Body of pancreas (tissue), 4 donors: ENCODE data around the gene SPTBN1. TPM values are rescaled to one million over a fixed set of nuclear protein-coding genes. Genes with fewer than 3 reads are reported as not detected.

Experiments
- ATAC-seq: fragments of 150-250 bp; one replicate; pipeline ENCODE4 v1.9.1; 2016
- DNase-seq, 4 donors: peaks; one replicate each; pipeline ENCODE4 v3.0.0-alpha.2; 2019
- H3K27ac ChIP-seq, 4 donors: fragments of 200-600 bp; sonication (generic); 1 replicate in 3 of 4; 2 replicates in 1 of 4; pipeline versions ENCODE4 v1.5.1 to v1.6.1; 2016 to 2019; ENCODE audit warnings: mild to moderate bottlenecking in 1 of 4, mixed read lengths in 1 of 4, moderate library complexity in 1 of 4
- H3K27me3 ChIP-seq, 2 donors: fragments of 200-600 bp; sonication (generic); one replicate each; pipeline ENCODE4 v1.6.0; 2016; ENCODE audit warnings: mild to moderate bottlenecking in 1 of 2
- H3K36me3 ChIP-seq, 2 donors: fragments of 200-600 bp; sonication (generic); replicated peaks in 1 of 2; 2 replicates each; pipeline ENCODE4 v1.5.1; 2016; ENCODE audit warnings: low read depth in 2 of 2; ENCODE audit not compliant: insufficient read depth in 1 of 2
- H3K4me1 ChIP-seq: fragments of 200-600 bp; sonication (generic); one replicate; pipeline ENCODE4 v1.6.0; 2016
- H3K4me3 ChIP-seq, 2 donors: fragments of 200-600 bp; sonication (generic); 1 replicate in 1 of 2; 2 replicates in 1 of 2; pipeline ENCODE4 v1.5.1; 2016 to 2019
- H3K9me3 ChIP-seq, 3 donors: fragments of 200-600 bp; sonication (generic); 1 replicate in 2 of 3; 2 replicates in 1 of 3; pipeline ENCODE4 v1.5.1; 2016
- POLR2A ChIP-seq, 3 donors: fragments of 450-650 bp; IDR thresholded peaks; one replicate each; pipeline ENCODE4 v1.6.1; 2016; ENCODE audit warnings: antibody characterized with exemption in 3 of 3, mild to moderate bottlenecking in 2 of 3
- WGBS, 2 donors: methylation state at CpG; one replicate each; pipeline ENCODE4 v1.1.5; 2017; 5-methylcytosine and 5-hydroxymethylcytosine counted together
- intact Hi-C: fragments of 100-400 bp; cut with DNase I; formaldehyde crosslinking; loops from one replicate; pipeline ENCODE4 v1.15.1; 2023
- total RNA-seq, 2 donors: library from RNA; depleted of rRNA; stranded (reverse); fragments of >200 nt; gene quantifications; one replicate each; pipeline ENCODE4 v1.1.0, GENCODE V29; 2016
- TF ChIP-seq, protein P1 (sequence below), 7 experiments: fragments of 450-650 bp in 4 of 7; fragments of 200-600 bp in 3 of 7; sonication (generic) in 3 of 7; IDR thresholded peaks; one replicate each; pipeline ENCODE4 v1.5.1; 2016 to 2019; ENCODE audit warnings: antibody characterized with exemption in 7 of 7

SPTBN1 gene
- total RNA-seq, 2 donors from 2014 or later: 186 to 195 TPM

DNA sequence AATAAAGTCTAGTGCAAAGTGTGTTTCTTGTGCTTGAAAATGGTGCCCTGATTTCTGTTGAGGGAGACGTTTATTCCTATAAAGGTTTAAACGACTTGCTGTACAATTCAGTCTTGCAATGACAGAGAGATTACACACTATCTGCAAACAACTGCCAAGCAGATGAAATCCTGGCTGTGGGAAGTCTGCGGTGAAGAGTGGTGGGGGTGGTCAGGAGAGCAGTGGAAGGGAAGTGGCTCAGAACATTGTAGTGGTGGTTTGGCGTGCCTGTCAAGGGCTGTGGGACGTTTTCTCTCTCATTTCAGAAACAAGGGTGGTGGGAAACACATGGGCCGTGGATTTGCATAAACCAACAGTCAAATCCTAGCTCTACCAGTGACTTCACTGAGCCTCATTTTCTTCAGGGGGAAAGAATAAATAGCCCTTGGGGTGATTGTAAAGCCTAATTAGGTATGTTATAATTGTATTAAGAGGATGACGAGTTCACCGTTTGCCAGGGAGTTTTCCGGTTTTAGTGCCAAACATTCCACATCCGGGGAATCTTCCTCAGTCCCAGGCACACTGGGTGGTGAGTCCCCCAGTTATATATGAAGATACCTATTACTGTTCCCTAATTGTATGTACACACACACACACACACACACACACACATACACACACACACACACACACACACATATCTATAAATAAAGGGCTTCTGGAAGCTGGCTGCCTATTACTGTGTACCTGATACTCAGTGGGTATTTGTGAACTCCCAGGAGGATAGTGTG is 115.0 kb downstream of the SPTBN1 start:
- DNase-seq (peak in 2 of 4 donors; percentile 47 to 62), ATAC-seq (peak; percentile 8)
- Histone ChIP-seq H3K27ac (peak overlapping the region; percentile 82 to 97 (median 88)), H3K27me3 (no peaks in the 10 kb centered on the region), H3K36me3 (no peaks in the 10 kb centered on the region), H3K4me3 (no peak overlapping the region), H3K4me1 (peaks cover 95% of the 10 kb centered on the region), H3K9me3 (no peaks in the 10 kb centered on the region)
- TF ChIP-seq, protein P1, sequence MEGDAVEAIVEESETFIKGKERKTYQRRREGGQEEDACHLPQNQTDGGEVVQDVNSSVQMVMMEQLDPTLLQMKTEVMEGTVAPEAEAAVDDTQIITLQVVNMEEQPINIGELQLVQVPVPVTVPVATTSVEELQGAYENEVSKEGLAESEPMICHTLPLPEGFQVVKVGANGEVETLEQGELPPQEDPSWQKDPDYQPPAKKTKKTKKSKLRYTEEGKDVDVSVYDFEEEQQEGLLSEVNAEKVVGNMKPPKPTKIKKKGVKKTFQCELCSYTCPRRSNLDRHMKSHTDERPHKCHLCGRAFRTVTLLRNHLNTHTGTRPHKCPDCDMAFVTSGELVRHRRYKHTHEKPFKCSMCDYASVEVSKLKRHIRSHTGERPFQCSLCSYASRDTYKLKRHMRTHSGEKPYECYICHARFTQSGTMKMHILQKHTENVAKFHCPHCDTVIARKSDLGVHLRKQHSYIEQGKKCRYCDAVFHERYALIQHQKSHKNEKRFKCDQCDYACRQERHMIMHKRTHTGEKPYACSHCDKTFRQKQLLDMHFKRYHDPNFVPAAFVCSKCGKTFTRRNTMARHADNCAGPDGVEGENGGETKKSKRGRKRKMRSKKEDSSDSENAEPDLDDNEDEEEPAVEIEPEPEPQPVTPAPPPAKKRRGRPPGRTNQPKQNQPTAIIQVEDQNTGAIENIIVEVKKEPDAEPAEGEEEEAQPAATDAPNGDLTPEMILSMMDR (IDR thresholded peaks at IDR 0.05): no peak
- TF ChIP-seq POLR2A (IDR thresholded peaks at IDR 0.05): no peak
- intact Hi-C loops: no loop called here
- WGBS, 2 donors: 13 to 14% methylated on average over 10 of the region's 10 CpGs

DNA sequence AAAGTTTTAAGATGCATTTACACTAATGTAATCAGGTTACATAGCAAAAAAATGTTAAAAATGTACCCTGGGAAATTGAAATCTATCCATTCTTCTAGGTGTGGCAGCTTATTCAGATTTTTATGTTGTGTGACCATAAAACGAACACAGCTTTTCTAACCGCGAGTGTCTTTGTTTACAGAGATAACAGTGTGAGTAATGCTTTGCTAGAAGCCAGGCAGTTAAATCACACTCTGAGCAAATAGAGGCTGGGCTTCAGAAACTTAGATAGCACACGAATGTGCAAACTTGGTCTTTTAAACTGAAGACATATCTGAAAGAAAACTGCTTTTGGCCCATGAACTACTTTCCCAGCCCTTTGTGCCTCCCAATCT is 116.1 kb downstream of the SPTBN1 start:
- peak overlapping the region; percentile 82 to 97 (median 88) for H3K27ac ChIP-seq
- 1 to 4% methylated on average over 4 of the region's 4 CpGs for WGBS, 2 donors

DNA sequence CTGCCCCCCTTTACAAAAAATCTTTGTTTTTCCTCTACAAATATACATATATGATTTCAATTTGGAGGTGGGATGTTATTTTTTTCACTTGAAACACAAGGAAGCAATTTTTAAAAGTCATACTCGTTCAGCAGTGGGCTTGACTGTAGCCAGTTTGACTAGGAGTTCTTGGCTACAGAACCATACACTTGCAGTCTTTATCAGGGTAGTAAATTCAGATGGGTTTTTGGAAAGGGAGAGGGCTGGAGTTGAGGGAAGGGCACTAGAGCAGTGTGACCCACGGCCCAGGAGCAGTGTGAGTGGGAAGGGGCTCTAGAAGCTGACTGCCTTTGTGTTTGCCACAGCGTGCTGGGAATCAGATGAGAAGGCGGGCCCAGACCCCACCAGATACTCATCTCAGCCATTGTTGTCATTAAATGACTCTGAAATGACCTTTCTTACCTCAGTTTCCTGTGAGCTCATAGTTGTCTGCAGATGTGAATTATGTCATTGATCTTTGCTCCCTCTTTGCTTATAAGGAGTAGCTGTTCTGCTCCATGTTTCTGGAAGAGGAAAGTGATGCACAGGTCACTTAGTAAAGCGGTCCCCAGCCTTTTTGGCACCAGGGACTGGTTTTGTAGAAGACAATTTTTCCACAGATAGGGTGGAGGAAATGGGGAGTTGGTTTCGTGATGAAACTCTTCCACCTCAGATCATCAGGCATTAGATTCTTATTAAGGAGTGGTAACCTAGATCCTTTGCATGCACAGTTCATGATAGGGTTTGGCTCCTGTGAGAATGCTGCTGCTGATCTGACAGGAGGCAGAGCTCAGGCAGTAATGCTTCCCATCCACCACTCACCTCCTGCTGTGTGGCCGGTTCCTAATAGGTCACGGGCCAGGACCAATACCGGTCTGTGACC is 116.8 kb downstream of the SPTBN1 start:
- H3K4me3 ChIP-seq: no peak overlapping the region
- DNase-seq (no peak), ATAC-seq (peak; percentile 48)
- H3K27me3 ChIP-seq: no peaks in the 10 kb centered on the region
- peak overlapping the region; percentile 82 to 97 (median 88) for H3K27ac ChIP-seq
- no peaks in the 10 kb centered on the region for H3K9me3 ChIP-seq
- peaks cover 100% of the 10 kb centered on the region for H3K4me1 ChIP-seq
- H3K36me3 ChIP-seq: no peaks in the 10 kb centered on the region
- TF ChIP-seq, protein P1 (IDR thresholded peaks at IDR 0.05): no peak
- TF ChIP-seq POLR2A (IDR thresholded peaks at IDR 0.05): no peak
- 49 to 58% methylated on average over 9 of the region's 9 CpGs for WGBS, 2 donors
- intact Hi-C loops: no loop called here

More for the DNA sequence above, 116.1 kb downstream of the SPTBN1 start:
- H3K4me1 ChIP-seq: peaks cover 96% of the 10 kb centered on the region
- no peaks in the 10 kb centered on the region for H3K9me3 ChIP-seq
- ATAC-seq: peak; percentile 71
- H3K4me3 ChIP-seq: no peak overlapping the region
- peak in 2 of 4 donors; percentile 37 to 38 for DNase-seq
- H3K36me3 ChIP-seq: no peaks in the 10 kb centered on the region
- TF ChIP-seq, protein P1 (IDR thresholded peaks at IDR 0.05): no peak
- TF ChIP-seq POLR2A (IDR thresholded peaks at IDR 0.05): no peak
- no peaks in the 10 kb centered on the region for H3K27me3 ChIP-seq
- intact Hi-C loops: no loop called here

DNA sequence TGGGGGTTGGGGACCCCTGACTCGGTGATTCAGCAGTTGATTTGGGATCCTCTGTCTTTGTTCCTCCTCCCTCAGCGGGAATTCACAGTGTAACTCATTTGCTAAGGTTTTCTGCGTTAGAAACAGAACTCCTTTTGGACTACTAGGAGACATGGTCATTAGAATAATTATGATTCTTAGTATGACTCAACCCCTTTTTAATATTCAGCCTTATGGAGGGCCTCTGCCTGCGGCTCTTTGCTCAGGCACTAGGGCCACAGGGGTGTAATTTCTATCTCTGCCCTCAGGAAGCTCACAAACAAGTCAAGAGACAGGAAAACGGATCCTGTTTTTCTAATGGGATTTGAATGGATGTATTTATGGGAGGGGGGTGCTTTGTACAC is 117.4 kb downstream of the SPTBN1 start:
- no peak overlapping the region for H3K4me3 ChIP-seq
- DNase-seq: no peak
- H3K27me3 ChIP-seq: no peaks in the 10 kb centered on the region
- no peak for TF ChIP-seq POLR2A (IDR thresholded peaks at IDR 0.05)
- TF ChIP-seq, protein P1 (IDR thresholded peaks at IDR 0.05): no peak
- H3K4me1 ChIP-seq: peaks cover 100% of the 10 kb centered on the region
- intact Hi-C loops: no loop called here
- WGBS, 2 donors: 60 to 62% methylated on average over 5 of the region's 5 CpGs
- H3K9me3 ChIP-seq: no peaks in the 10 kb centered on the region
- H3K36me3 ChIP-seq: no peaks in the 10 kb centered on the region
- peak overlapping the region; percentile 82 to 97 (median 88) for H3K27ac ChIP-seq
- no peak for ATAC-seq
